Right atrium auricular region (tissue), 2 donors: ENCODE results near the gene CLRN2. TPM values are rescaled to one million over a fixed set of nuclear protein-coding genes. Genes with fewer than 3 reads are reported as not detected.

Source experiments
- DNase-seq: peaks from one replicate; pipeline ENCODE4 v3.0.0-alpha.2; 2019; ENCODE audit warnings: low spot score
- H3K27ac ChIP-seq, 2 donors: fragments of 200-600 bp; sonication (generic); 1 replicate in 1 of 2; 2 replicates in 1 of 2; pipeline ENCODE4 v1.5.1; 2016 to 2019
- H3K27me3 ChIP-seq, 2 donors: fragments of 200-600 bp; sonication (generic); one replicate each; pipeline versions ENCODE4 v1.5.1 to v1.6.0; 2017 to 2019
- H3K36me3 ChIP-seq: fragments of 200-600 bp; sonication (generic); one replicate; pipeline ENCODE4 v1.5.1; 2016
- H3K4me1 ChIP-seq, 2 donors: fragments of 200-600 bp; sonication (generic); one replicate each; pipeline versions ENCODE4 v1.5.1 to v1.6.0; 2017 to 2019
- H3K4me3 ChIP-seq, 2 donors: fragments of 200-600 bp; sonication (generic); 1 replicate in 1 of 2; 2 replicates in 1 of 2; pipeline ENCODE4 v1.5.1; 2017 to 2019; ENCODE audit warnings: mild to moderate bottlenecking in 1 of 2, moderate library complexity in 1 of 2
- H3K9me3 ChIP-seq, 2 donors: fragments of 200-600 bp; sonication (generic); one replicate each; pipeline ENCODE4 v1.5.1; 2019
- CTCF ChIP-seq, 2 donors: fragments of 200-600 bp; sonication (generic); IDR thresholded peaks; one replicate each; pipeline ENCODE4 v1.5.1; 2019; ENCODE audit warnings: antibody characterized with exemption in 2 of 2
- total RNA-seq, 2 donors: library from RNA; depleted of rRNA; stranded (reverse); fragments of >200 nt; gene quantifications; one replicate each; pipeline ENCODE4 v1.1.0, GENCODE V29; 2016

CLRN2 gene
- total RNA-seq, 2 donors from 2014 or later = not detected

- Histone ChIP-seq H3K36me3 (no peaks in the 10 kb centered on the region), H3K4me3 (no peak overlapping the region), H3K4me1 (no peaks in the 10 kb centered on the region), H3K27me3 (no peaks in the 10 kb centered on the region), H3K9me3 (no peaks in the 10 kb centered on the region), H3K27ac (no peak overlapping the region)
- no peak for DNase-seq
- no peak for TF ChIP-seq CTCF (IDR thresholded peaks at IDR 0.05)
Measured at GRCh38 chr4:17523662-17524061, 8.7 kb downstream of the CLRN2 start.

GRCh38 chr4:17526695-17527477 lies 11.9 kb downstream of the CLRN2 start:
- Histone ChIP-seq H3K9me3 (no peaks in the 10 kb centered on the region), H3K27ac (no peak overlapping the region), H3K36me3 (no peaks in the 10 kb centered on the region), H3K4me3 (no peak overlapping the region), H3K27me3 (no peaks in the 10 kb centered on the region), H3K4me1 (no peaks in the 10 kb centered on the region)
- DNase-seq = no peak
- no peak for TF ChIP-seq CTCF (IDR thresholded peaks at IDR 0.05)

- H3K27me3 ChIP-seq = no peaks in the 10 kb centered on the region
- no peaks in the 10 kb centered on the region for H3K9me3 ChIP-seq
- no peaks in the 10 kb centered on the region for H3K36me3 ChIP-seq
- DNase-seq = no peak
- H3K4me3 ChIP-seq = no peak overlapping the region
- H3K4me1 ChIP-seq = no peaks in the 10 kb centered on the region
- TF ChIP-seq CTCF (IDR thresholded peaks at IDR 0.05) = no peak
- H3K27ac ChIP-seq = no peak overlapping the region
Measured at GRCh38 chr4:17528551-17529165, 13.7 kb downstream of the CLRN2 start.

- H3K36me3 ChIP-seq = no peaks in the 10 kb centered on the region
- H3K4me3 ChIP-seq = no peak overlapping the region
- H3K9me3 ChIP-seq = no peaks in the 10 kb centered on the region
- H3K27me3 ChIP-seq = no peaks in the 10 kb centered on the region
- no peaks in the 10 kb centered on the region for H3K4me1 ChIP-seq
- DNase-seq = no peak
- H3K27ac ChIP-seq = no peak overlapping the region
- no peak for TF ChIP-seq CTCF (IDR thresholded peaks at IDR 0.05)
Measured at GRCh38 chr4:17531538-17532285, 16.7 kb downstream of the CLRN2 start.

- Histone ChIP-seq H3K27me3 (no peaks in the 10 kb centered on the region), H3K9me3 (no peaks in the 10 kb centered on the region), H3K36me3 (no peaks in the 10 kb centered on the region), H3K4me3 (no peak overlapping the region), H3K27ac (no peak overlapping the region), H3K4me1 (no peaks in the 10 kb centered on the region)
- no peak for DNase-seq
- no peak for TF ChIP-seq CTCF (IDR thresholded peaks at IDR 0.05)
Measured at GRCh38 chr4:17534705-17535104, 19.7 kb downstream of the CLRN2 start.
